HepG2 (cell line): Measurements from ENCODE around the gene SEC24A. TPM values are rescaled to one million over a fixed set of nuclear protein-coding genes. Genes with fewer than 3 reads are reported as not detected.

ENCODE experiments used
- CEBPB ChIP-seq: IDR thresholded peaks from 2 replicates; pipeline ENCODE4 v1.6.1; 2011; ENCODE audit warnings: low read depth, low read length, improper control_type of control experiment, borderline replicate concordance
- GTF2F1 ChIP-seq: fragments of 150-350 bp; IDR thresholded peaks from 2 replicates; pipeline ENCODE4 v1.6.1; 2014; ENCODE audit warnings: low read length
- KMT2B ChIP-seq: IDR thresholded peaks from 2 replicates; pipeline ENCODE4 v1.6.1; 2016; ENCODE audit warnings: missing genetic modification reagents, missing compliant biosample characterization
- MTF1 ChIP-seq: sonication (generic); formaldehyde crosslinking; IDR thresholded peaks from 2 replicates; pipeline ENCODE4 v1.5.0; 2020; ENCODE audit warnings: missing genetic modification reagents
- NCOR1 ChIP-seq: fragments of 200-600 bp; sonication (generic); IDR thresholded peaks from 2 replicates; pipeline ENCODE4 v1.7.0; 2017; ENCODE audit warnings: antibody characterized with exemption, low read length, borderline replicate concordance
- NFE2 ChIP-seq: sonication (generic); formaldehyde crosslinking; IDR thresholded peaks from 2 replicates; pipeline ENCODE4 v1.4.0; 2020; ENCODE audit warnings: missing genetic modification reagents
- RXRB ChIP-seq: IDR thresholded peaks from 2 replicates; pipeline ENCODE4 v1.6.1; 2016; ENCODE audit warnings: borderline replicate concordance, missing genetic modification reagents, missing compliant biosample characterization
- SMYD3 ChIP-seq: sonication (generic); formaldehyde crosslinking; IDR thresholded peaks from 2 replicates; pipeline ENCODE4 v1.8.1; 2023; ENCODE audit warnings: mild to moderate bottlenecking, missing genetic modification reagents
- SPEN ChIP-seq: sonication (generic); formaldehyde crosslinking; IDR thresholded peaks from 2 replicates; pipeline ENCODE4 v1.5.1; 2020; ENCODE audit warnings: low read depth, mild to moderate bottlenecking, missing genetic modification reagents
- SRSF9 ChIP-seq: fragments of 200-400 bp; formaldehyde crosslinking; IDR thresholded peaks from 2 replicates; pipeline ENCODE4 v1.6.1; 2018; ENCODE audit warnings: borderline replicate concordance, mild to moderate bottlenecking, low read depth, low read length; ENCODE audit not compliant: insufficient read depth, poor library complexity, severe bottlenecking
- TOE1 ChIP-seq: sonication (generic); formaldehyde crosslinking; IDR thresholded peaks from 2 replicates; pipeline ENCODE4 v1.4.0; 2020; ENCODE audit warnings: mild to moderate bottlenecking, missing genetic modification reagents
- ZKSCAN5 ChIP-seq: sonication (generic); formaldehyde crosslinking; IDR thresholded peaks from 2 replicates; pipeline ENCODE4 v1.5.1; 2020; ENCODE audit warnings: mild to moderate bottlenecking, missing genetic modification reagents
- ZNF10 ChIP-seq: sonication (generic); formaldehyde crosslinking; IDR thresholded peaks from 2 replicates; pipeline ENCODE4 v1.4.0; 2020; ENCODE audit warnings: mild to moderate bottlenecking, low read depth, missing genetic modification reagents, borderline replicate concordance
- ZNF136 ChIP-seq: sonication (generic); formaldehyde crosslinking; IDR thresholded peaks from 2 replicates; pipeline ENCODE4 v1.8.1; 2022; ENCODE audit warnings: low read depth, mild to moderate bottlenecking, moderate library complexity, missing genetic modification reagents
- ZNF234 ChIP-seq: sonication (generic); formaldehyde crosslinking; conservative IDR thresholded peaks from 2 replicates; pipeline ENCODE4 v1.5.1; 2020; ENCODE audit warnings: mild to moderate bottlenecking, missing genetic modification reagents
- ZNF468 ChIP-seq: sonication (generic); formaldehyde crosslinking; IDR thresholded peaks from 2 replicates; pipeline ENCODE4 v1.8.0; 2022; ENCODE audit warnings: mild to moderate bottlenecking, moderate library complexity, missing genetic modification reagents
- polyA plus RNA-seq, 8 experiments: library from polyadenylated mRNA; depleted of rRNA in 3 of 8; stranded (reverse) in 7 of 8; unstranded in 1 of 8; fragments of >200 nt; fragmentation: Illumina TruSeq in 4 of 8; extraction: Trizol in 4 of 8; gene quantifications; 2 replicates each; pipeline versions ENCODE4 v1.2.1 to v1.2.3, GENCODE V29; 2011 to 2016; ENCODE audit warnings: low read depth in 4 of 8, missing spikeins in 1 of 8, mixed read lengths in 1 of 8; ENCODE audit not compliant: insufficient read depth in 1 of 8
- total RNA-seq, 5 experiments: library from RNA; depleted of rRNA; stranded (reverse); fragments of >200 nt; fragmentation: Illumina TruSeq; extraction: Trizol; gene quantifications; 2 replicates each; pipeline ENCODE4 v1.2.3, GENCODE V29; 2016; ENCODE audit warnings: low read depth in 1 of 5
- TF ChIP-seq, protein P1 (sequence below): sonication (generic); formaldehyde crosslinking; IDR thresholded peaks from 2 replicates; pipeline ENCODE4 v1.8.0; 2022; ENCODE audit warnings: mild to moderate bottlenecking, missing genetic modification reagents, moderate library complexity
- TF ChIP-seq, protein P2 (sequence below): sonication (generic); formaldehyde crosslinking; IDR thresholded peaks from 2 replicates; pipeline ENCODE4 v1.9.0; 2022; ENCODE audit warnings: low read depth, missing genetic modification reagents
- TF ChIP-seq, protein P3 (sequence below): IDR thresholded peaks from 2 replicates; pipeline ENCODE4 v1.6.1; 2016; ENCODE audit warnings: low read depth, borderline replicate concordance
- TF ChIP-seq, protein P4 (sequence below): sonication (generic); formaldehyde crosslinking; IDR thresholded peaks from 2 replicates; pipeline ENCODE4 v1.5.1; 2020; ENCODE audit warnings: mild to moderate bottlenecking, missing genetic modification reagents, borderline replicate concordance

SEC24A gene
- total and polyA plus RNA-seq, 2 of the 13 experiments (the other 11 are each of a cell fraction or from before 2014, with no cell fraction given), result 30.5 to 56.8 TPM

DNA sequence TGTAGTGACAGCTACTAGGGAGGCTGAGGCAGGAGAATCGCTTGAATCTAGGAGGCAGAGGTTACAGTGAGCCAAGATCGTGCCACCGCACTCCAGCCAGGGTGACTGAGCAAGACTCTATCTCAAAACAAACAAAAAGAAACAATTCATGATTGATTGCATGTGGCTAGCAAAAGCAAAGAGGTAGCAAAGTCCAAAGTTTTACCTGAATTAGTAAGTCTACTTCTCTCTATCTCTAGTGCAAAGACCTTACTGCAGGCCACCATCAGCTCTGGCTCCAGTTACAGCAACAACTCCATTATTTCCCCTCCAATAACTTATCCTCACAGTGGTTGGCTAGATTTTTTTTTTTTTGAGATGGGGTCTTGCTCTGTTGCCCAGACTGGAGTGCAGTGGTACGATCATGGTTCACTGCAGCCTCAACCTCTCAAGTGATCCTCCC lies 9.8 kb upstream of the SEC24A start (continued):
- TF ChIP-seq NCOR1 (peak; percentile 74; the same call in 1 of the 2 replicates), MTF1 (CRISPR knock-in tag) (no peak), SPEN (CRISPR knock-in tag) (no peak; the same call in 1 of the 2 replicates), SRSF9 (no peak), TOE1 (CRISPR knock-in tag) (no peak), KMT2B (CRISPR knock-in tag) (peak; percentile 35; the same call in 1 of the 2 replicates), SMYD3 (CRISPR knock-in tag) (no peak), CEBPB (peak; percentile 63; the same call in 1 of the 2 replicates), GTF2F1 (no peak), NFE2 (CRISPR knock-in tag) (0 out of 2 replicates have a peak, but pooled peaks have one; percentile 23), ZNF234 (CRISPR knock-in tag) (no peak), ZNF136 (CRISPR knock-in tag) (no peak), RXRB (CRISPR knock-in tag) (peak; percentile 85), ZNF468 (CRISPR knock-in tag) (no peak), ZKSCAN5 (CRISPR knock-in tag) (no peak), ZNF10 (no peak)
- TF ChIP-seq, protein P1, sequence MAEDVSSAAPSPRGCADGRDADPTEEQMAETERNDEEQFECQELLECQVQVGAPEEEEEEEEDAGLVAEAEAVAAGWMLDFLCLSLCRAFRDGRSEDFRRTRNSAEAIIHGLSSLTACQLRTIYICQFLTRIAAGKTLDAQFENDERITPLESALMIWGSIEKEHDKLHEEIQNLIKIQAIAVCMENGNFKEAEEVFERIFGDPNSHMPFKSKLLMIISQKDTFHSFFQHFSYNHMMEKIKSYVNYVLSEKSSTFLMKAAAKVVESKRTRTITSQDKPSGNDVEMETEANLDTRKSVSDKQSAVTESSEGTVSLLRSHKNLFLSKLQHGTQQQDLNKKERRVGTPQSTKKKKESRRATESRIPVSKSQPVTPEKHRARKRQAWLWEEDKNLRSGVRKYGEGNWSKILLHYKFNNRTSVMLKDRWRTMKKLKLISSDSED (CRISPR knock-in tag), result no peak
- TF ChIP-seq, protein P2, sequence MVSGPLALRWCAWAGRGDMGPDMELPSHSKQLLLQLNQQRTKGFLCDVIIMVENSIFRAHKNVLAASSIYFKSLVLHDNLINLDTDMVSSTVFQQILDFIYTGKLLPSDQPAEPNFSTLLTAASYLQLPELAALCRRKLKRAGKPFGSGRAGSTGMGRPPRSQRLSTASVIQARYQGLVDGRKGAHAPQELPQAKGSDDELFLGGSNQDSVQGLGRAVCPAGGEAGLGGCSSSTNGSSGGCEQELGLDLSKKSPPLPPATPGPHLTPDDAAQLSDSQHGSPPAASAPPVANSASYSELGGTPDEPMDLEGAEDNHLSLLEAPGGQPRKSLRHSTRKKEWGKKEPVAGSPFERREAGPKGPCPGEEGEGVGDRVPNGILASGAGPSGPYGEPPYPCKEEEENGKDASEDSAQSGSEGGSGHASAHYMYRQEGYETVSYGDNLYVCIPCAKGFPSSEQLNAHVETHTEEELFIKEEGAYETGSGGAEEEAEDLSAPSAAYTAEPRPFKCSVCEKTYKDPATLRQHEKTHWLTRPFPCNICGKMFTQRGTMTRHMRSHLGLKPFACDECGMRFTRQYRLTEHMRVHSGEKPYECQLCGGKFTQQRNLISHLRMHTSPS (CRISPR knock-in tag), result peak; percentile 68; the same call in 1 of the 2 replicates
- TF ChIP-seq, protein P3, sequence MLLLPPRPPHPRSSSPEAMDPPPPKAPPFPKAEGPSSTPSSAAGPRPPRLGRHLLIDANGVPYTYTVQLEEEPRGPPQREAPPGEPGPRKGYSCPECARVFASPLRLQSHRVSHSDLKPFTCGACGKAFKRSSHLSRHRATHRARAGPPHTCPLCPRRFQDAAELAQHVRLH (CRISPR knock-in tag), result peak; percentile 57; the same call in 1 of the 2 replicates
- TF ChIP-seq, protein P4, sequence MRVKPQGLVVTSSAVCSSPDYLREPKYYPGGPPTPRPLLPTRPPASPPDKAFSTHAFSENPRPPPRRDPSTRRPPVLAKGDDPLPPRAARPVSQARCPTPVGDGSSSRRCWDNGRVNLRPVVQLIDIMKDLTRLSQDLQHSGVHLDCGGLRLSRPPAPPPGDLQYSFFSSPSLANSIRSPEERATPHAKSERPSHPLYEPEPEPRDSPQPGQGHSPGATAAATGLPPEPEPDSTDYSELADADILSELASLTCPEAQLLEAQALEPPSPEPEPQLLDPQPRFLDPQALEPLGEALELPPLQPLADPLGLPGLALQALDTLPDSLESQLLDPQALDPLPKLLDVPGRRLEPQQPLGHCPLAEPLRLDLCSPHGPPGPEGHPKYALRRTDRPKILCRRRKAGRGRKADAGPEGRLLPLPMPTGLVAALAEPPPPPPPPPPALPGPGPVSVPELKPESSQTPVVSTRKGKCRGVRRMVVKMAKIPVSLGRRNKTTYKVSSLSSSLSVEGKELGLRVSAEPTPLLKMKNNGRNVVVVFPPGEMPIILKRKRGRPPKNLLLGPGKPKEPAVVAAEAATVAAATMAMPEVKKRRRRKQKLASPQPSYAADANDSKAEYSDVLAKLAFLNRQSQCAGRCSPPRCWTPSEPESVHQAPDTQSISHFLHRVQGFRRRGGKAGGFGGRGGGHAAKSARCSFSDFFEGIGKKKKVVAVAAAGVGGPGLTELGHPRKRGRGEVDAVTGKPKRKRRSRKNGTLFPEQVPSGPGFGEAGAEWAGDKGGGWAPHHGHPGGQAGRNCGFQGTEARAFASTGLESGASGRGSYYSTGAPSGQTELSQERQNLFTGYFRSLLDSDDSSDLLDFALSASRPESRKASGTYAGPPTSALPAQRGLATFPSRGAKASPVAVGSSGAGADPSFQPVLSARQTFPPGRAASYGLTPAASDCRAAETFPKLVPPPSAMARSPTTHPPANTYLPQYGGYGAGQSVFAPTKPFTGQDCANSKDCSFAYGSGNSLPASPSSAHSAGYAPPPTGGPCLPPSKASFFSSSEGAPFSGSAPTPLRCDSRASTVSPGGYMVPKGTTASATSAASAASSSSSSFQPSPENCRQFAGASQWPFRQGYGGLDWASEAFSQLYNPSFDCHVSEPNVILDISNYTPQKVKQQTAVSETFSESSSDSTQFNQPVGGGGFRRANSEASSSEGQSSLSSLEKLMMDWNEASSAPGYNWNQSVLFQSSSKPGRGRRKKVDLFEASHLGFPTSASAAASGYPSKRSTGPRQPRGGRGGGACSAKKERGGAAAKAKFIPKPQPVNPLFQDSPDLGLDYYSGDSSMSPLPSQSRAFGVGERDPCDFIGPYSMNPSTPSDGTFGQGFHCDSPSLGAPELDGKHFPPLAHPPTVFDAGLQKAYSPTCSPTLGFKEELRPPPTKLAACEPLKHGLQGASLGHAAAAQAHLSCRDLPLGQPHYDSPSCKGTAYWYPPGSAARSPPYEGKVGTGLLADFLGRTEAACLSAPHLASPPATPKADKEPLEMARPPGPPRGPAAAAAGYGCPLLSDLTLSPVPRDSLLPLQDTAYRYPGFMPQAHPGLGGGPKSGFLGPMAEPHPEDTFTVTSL (CRISPR knock-in tag), result peak; percentile 90
